K562 treated with DMSO at 1 percent for 4 hours (cell line): ENCODE data around the gene CSNK1A1. TPM values are rescaled to one million over a fixed set of nuclear protein-coding genes. Genes with fewer than 3 reads are reported as not detected.

ENCODE experiments used
- total RNA-seq: library from RNA; unstranded; fragments of 300-600 nt; gene quantifications from 2 replicates; pipeline ENCODE4 v1.2.3, GENCODE V29; 2022; ENCODE audit not compliant: insufficient read depth

Gene CSNK1A1
- total RNA-seq, result 111 and 120 TPM in 2 replicates

GRCh38 chr5:149551227-149552037 is at the start of gene CSNK1A1:
Gene CSNK1A1, minus strand, starts transcription at chr5:149551439. Its CDS starts 475 bp downstream, at chr5:149550964.

GRCh38 chr5:149581192-149581861 is 30.1 kb upstream of the CSNK1A1 start, which contains the start of gene ARHGEF37:
Gene ARHGEF37, plus strand, starts transcription at chr5:149581498. Its CDS starts 16,272 bp downstream, at chr5:149597770.

Other genes starting within 250 kb of the CSNK1A1 start
- 7.9 and 11.1 TPM in 2 replicates for gene GRPEL2, start 205.9 kb downstream of the CSNK1A1 start, total RNA-seq
- 3.3 and 4.3 TPM in 2 replicates for gene PCYOX1L, start 193.4 kb downstream of the CSNK1A1 start, total RNA-seq
- 4.6 and 5.1 TPM in 2 replicates for gene IL17B, start 172.1 kb downstream of the CSNK1A1 start, total RNA-seq
- gene ARHGEF37, start 30.1 kb upstream of the CSNK1A1 start, total RNA-seq, result 0.25 TPM in 1 of 2 replicates, not detected in the other
- gene PPARGC1B, start 178.9 kb upstream of the CSNK1A1 start, total RNA-seq, result 2.8 and 3.9 TPM in 2 replicates